Fibroblast of skin of scalp (primary cell): ENCODE data around the gene SLC30A5. TPM values are rescaled to one million over a fixed set of nuclear protein-coding genes. Genes with fewer than 3 reads are reported as not detected.
"Not testable (repeated sequence)": the region's sequence is repeated elsewhere in the genome, so short reads cannot be mapped to it uniquely, and the experiment has no call there.

Experiments
- DNase-seq: peaks from one replicate; pipeline ENCODE4 v3.0.0-alpha.2; 2013
- polyA plus RNA-seq, 2 experiments: library from polyadenylated mRNA; unstranded; fragments of 120-200 nt; gene quantifications; one replicate each; pipeline ENCODE4 v1.2.1, GENCODE V29; 2013; ENCODE audit not compliant: insufficient read length in 2 of 2

The SLC30A5 gene
- polyA plus RNA-seq (2013, experiment 1 of 2; ENCODE audit: insufficient read length) = 67.1 TPM
- polyA plus RNA-seq (2013, experiment 2 of 2; ENCODE audit: insufficient read length) = 65.9 TPM

GRCh38 chr5:69093771-69094482 lies at the start of gene SLC30A5:
Gene SLC30A5, plus strand, starts transcription at chr5:69094014. Its CDS starts 242 bp downstream, at chr5:69094256.
- DNase-seq = peak; percentile 100

DNA sequence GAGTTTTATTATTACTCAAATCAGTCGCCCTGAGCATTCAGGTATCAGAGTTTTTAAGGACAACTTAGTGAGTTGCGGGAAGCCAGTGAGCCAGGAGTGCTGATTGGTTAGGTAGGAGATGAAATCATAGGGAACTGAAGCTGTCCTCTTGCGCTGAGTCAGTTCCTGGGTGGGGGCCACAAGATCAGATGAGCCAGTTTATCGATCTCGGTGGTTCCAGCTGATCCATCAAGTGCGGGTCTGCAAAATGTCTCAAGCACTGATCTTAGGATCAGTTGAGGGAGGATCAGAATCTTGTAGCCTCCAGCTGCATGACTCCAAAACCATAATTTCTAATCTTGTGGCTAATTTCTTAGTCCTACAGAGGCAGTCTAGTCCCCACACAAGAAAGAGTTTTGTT lies 48.6 kb upstream of the SLC30A5 start:
- DNase-seq = not testable (repeated sequence)

DNA sequence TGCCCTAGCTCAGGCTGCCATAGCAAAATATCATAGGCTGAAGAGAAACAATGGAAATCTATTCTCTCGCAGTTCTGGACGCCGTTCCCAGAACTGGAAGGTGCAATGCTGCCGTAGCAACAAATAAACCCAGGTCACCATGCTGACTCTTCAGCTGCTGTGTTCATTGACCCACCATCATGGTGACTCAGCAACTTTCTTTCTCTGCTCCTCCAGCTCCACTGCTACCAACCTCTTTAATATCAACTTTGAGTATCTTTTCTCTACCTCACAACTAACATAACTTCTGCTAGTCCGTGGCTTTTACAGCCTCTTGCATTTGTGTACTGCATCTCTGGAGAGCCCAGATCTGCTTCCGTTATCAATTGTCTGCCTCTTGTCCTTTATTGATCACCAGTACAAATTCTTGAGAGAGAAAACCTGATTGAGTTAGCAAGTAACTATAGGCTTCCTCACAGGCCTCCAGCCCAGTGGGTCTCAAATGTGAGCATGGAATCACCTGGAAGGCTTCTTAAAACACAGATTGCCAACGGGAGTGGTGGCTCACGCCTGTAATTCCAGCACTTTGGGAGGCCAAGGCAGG lies 47.3 kb upstream of the SLC30A5 start:
- peak; percentile 27 for DNase-seq

- DNase-seq = peak; percentile 27
Observed at GRCh38 chr5:69048230-69048629, 45.6 kb upstream of the SLC30A5 start.

DNA sequence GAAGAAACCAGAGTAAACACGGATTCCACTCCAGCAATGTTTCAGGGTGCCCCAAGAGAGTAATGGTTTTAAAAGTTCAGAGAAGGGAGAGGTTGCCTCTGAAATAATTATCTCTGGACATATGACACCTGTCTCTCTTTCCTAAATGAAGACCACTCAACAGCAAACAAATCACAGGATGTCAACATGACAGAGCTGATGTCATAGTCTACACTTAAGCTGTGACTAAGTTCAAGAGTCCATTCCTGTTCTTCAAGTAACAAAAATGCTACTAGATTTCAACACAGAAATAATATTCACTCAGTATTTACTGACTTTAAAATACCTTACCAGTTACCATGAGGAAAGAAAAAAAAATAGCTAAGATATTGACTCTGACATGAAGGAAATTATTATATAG lies 44.7 kb upstream of the SLC30A5 start:
- no peak for DNase-seq

- no peak for DNase-seq
Observed at GRCh38 chr5:69049796-69050195, 44.0 kb upstream of the SLC30A5 start.

- no peak for DNase-seq
Observed at GRCh38 chr5:69050214-69050613, 43.6 kb upstream of the SLC30A5 start.

DNA sequence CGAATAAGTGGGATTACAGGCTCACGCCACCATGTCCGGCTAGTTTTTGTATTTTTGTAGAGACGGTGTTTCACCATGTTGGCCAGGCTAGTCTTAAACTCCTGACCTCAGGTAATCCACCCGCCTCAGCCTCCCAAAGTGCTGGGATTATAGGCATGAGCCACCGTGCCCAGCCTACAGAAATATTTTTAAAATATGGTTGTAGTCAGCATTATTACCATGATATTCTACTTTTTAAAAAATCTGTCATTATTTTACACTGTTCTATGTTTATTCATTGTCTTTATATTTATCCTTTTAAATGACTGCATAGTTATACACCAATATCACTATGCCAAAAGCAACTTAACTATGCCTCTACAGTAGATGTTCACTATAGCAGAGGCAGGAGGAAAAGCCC lies 41.6 kb upstream of the SLC30A5 start:
- DNase-seq = no peak

DNA sequence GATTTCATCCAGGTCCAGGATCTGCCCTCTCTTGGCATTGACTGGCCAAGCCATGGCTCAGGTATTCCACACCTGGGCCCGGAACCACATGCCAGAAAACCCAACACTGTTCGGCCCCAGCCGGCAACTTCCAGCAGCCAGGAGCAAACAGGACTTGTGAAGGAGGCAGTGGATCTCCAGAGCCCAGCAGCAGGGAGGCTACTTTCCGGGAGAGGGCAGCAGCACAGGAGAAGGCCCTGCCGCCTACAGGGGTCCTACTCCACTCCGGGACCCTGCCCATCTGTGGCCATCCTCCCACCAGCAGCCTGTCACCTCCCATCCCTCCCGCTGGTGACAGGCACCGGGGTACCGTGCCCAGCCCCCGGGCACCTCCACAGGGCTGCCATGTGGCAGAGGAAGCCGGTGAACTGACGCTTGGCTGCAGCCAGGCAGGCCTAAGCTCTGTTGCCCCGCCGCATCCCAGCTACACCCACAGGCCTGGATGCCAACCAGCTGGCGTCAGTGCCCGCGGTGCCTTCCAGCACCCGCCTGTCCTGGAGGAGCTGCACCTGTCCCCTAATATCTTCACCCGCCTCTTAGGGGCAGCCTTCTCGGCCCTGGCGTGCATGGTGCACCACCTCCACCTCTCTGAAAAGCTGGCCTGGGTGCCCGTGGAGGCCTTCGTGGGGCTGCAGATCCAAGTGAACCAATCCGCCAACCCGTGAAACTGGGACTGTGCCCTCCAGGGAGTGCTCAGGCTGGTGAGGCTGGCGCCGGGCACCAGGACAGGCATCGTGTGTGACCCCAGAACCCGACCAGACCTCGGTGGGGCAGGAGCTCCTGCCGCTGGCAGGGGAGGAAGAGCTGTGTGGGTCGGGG lies 18.9 kb upstream of the SLC30A5 start:
- no peak for DNase-seq

DNA sequence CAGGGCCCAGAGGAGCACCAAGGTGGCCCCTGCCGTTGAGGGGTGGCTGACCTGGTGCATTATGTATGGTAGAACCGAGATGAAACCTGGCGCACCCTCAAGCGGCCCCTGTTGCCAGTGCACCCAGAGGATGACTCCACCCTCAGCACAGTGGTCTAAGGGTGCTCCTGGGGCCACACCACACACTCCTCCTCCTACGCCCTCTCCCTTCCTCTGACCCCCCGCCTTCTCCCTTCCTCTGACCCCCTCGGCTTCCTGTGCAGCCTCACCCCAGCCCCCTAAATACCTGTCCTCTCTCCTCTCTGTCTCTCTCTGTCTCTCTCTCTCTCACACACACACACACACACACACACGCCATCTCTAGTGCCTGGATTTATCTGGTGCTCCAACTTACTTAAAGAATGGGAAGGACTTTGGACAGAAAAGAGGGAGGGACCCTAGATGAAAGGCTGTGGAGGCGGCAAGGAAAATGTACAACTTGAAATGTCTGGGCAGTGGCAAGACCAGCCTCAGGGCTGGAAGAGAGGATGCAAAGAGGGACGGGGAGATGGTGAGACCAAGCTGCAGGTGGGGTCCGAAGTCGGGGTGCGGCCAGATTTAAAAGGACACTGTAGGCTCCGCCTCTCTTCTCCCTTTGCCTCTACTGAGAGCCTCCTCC lies 18.2 kb upstream of the SLC30A5 start:
- no peak for DNase-seq

DNA sequence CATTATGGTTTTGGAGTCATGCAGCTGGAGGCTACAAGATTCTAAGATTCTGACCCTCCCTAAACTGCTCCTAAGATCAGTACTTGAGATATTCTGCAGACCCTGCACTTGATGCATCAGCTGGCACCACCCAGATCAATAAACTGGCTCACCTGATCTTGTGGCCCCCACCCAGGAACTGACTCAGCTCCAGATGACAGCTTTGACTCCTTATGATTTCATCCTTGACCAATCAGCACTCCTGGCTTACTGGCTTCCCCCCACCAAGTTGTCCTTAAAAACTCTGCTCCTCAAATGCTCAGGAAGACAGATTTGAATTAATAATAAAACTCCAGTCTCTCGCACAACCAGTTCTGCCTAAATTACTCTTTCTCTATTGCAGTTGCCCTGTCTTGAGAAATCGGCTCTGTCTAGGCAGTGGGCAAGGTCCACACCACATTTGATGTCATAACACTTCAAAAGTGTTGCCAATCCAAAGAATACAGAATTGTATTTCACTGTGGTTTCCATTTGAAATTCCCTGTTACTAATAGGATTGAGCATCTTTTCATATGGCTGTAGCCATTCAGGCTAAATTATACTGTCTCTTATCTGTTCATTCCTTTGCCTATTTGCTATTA lies 14.8 kb upstream of the SLC30A5 start:
- DNase-seq = no peak

GRCh38 chr5:69079556-69079955 lies 14.3 kb upstream of the SLC30A5 start:
- DNase-seq = no peak

DNA sequence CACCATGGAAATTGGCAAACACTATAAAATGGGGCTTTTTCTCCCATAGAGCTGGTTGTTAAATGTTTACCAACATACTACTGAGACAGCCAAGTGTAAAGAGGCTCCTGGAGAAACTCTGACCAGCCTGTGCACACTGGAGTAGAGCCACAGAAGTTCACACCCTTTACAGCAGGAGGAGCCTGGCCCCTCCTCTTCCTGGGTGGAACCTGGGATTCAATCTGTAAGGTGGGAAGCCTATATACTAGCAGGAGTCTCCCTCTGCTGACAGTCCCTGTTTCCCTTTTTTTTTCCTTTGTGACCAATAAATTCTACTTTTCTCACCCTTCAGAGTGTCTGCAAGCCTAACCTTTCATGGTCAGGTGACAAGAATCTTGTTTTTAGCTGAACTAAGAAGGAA lies 10.4 kb upstream of the SLC30A5 start:
- DNase-seq = peak; percentile 8

DNA sequence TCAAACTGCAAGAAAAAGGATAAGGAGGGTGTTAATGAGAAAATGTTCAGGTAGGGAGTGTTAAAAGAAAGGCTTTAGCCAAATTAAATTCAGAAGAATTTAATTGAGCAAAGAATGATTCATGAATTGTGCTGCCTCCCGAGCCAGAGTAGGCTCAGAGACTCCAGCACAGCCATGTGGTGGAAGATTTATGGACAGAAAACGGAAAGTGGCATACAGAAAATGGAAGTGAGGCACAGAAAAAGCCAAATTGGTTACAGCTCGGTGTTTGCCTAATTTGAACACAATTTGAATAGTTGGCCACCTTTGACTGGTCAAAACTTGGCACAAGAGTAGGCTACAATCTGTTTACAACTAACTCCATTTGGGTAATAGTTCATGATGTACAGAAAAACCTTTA lies 9.6 kb upstream of the SLC30A5 start:
- no peak for DNase-seq

DNA sequence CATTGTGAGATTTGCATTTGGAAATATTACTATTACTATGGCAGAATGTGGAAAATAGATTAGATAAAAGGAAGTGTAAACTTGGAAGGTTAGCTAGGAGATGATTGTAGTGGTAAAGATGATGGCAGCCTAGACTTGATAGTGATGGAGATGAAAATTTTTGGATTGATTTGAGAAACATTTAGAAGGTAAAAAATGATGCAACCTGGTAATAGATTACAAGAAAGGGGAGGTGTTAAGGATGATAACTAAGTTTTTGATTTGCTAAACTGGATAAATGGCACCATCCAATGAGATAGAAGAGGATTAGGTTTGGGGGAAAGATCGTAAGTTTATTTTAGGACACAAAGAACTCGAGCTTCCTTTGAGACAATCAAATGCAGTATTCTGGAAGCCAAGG lies 8.9 kb upstream of the SLC30A5 start:
- DNase-seq = no peak

GRCh38 chr5:69086206-69086605 lies 7.6 kb upstream of the SLC30A5 start:
- no peak for DNase-seq

GRCh38 chr5:69088006-69088405 lies 5.8 kb upstream of the SLC30A5 start:
- not testable (repeated sequence) for DNase-seq

- DNase-seq = no peak
Observed at GRCh38 chr5:69090158-69090557, 3.7 kb upstream of the SLC30A5 start.

GRCh38 chr5:69091771-69092170 lies 2.0 kb upstream of the SLC30A5 start:
- DNase-seq = no peak

- no peak for DNase-seq
Observed at GRCh38 chr5:69092969-69093368, 845 bp upstream of the SLC30A5 start.

DNA sequence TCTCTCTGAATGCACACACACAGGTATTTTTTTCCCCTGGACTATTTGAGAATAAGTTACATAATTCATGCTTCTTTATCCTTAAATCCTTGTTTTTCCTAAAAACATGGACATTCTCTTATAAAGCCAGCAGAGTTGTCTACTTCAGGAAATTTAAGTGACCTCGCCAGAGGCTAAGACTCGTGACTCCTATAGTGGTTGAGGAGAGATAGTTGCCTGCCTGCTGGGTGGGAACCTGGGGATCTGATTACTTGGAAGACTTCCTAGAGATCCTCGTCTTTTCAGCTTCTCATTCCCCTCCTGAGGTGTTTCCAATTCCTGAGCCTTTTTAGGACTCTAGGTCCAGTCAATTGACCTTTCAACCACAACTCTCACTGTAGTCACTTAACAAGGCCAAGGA lies 5.5 kb downstream of the SLC30A5 start:
- no peak for DNase-seq

DNA sequence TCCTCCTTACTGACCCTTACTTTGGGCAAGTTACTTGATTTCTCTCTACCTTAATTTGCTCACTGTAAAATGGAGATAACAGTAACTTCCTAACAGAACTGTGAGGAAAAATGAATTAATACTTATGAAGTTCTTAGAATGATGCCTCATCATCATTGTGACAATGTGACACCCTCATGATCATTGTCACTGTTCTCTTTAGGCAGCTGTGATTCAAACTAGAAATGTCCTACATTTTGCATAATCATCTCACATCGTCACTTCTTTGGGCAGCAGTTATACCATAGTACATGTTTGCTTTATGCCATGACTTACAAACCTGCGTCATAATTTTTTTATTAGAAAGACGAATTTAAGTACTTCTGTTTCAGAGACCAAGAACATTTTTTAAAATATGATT lies 9.7 kb downstream of the SLC30A5 start:
- DNase-seq = no peak
